GM13976 (cell line): ENCODE results near the gene CYLD.

Source experiments
- DNase-seq: peaks from one replicate; pipeline ENCODE4 v3.0.0; 2012; ENCODE audit warnings: low spot score
- CTCF ChIP-seq: IDR thresholded peaks from 2 replicates; pipeline ENCODE4 v1.5.1; 2012; ENCODE audit warnings: borderline replicate concordance, mild to moderate bottlenecking; ENCODE audit not compliant: insufficient read depth; ENCODE audit errors: extremely low read depth, missing control alignments, control extremely low read depth
- in situ Hi-C: fragments of 300-500 bp; cut with MboI; formaldehyde crosslinking; loops from one replicate; pipeline ENCODE4 v1.12.0; 2022; ENCODE audit warnings: low sequenced_read_pairs, mixed read lengths, inconsistent platforms; ENCODE audit not compliant: unreplicated experiment

The CYLD gene

GRCh38 chr16:50696126-50696525 lies 45.8 kb upstream of the CYLD start:
- TF ChIP-seq CTCF, result no peak
- in situ Hi-C loops, result no loop called here
- DNase-seq, result peak; percentile 55

- DNase-seq, result peak; percentile 87
- in situ Hi-C loops, result no loop called here
- TF ChIP-seq CTCF, result no peak
Measured at GRCh38 chr16:50696575-50697420, 45.1 kb upstream of the CYLD start.

GRCh38 chr16:50697421-50697715 lies 44.5 kb upstream of the CYLD start:
- DNase-seq, result no peak
- in situ Hi-C loops, result no loop called here
- TF ChIP-seq CTCF, result no peak

- in situ Hi-C loops, result no loop called here
Measured at GRCh38 chr16:50697881-50698767, 43.8 kb upstream of the CYLD start.

GRCh38 chr16:50699326-50700159 lies 42.3 kb upstream of the CYLD start:
- no peak for TF ChIP-seq CTCF
- DNase-seq, result no peak
- in situ Hi-C loops, result no loop called here

More at GRCh38 chr16:50697881-50698767, 43.8 kb upstream of the CYLD start:
- no peak for TF ChIP-seq CTCF
- DNase-seq, result peak; percentile 75

- DNase-seq, result no peak
- in situ Hi-C loops, result no loop called here
- TF ChIP-seq CTCF, result no peak
Measured at GRCh38 chr16:50702725-50703124, 39.2 kb upstream of the CYLD start.
